ENCODE results near the gene DLX5.

- TF ChIP-seq IRF9 (tag; IDR thresholded peaks at IDR 0.05) = no peak
- no peak for TF ChIP-seq DLX4 (CRISPR knock-in tag; IDR thresholded peaks at IDR 0.05)
- no peak for TF ChIP-seq NR1H2 (CRISPR knock-in tag; IDR thresholded peaks at IDR 0.05)
Observed at GRCh38 chr7:96998333-96998732, 26.3 kb downstream of the DLX5 start.

Data from K562 (cell line).